ENCODE results near the gene TNFSF11.
A peak's percentile ranks its signal among the peaks of the same experiment; 100 is the strongest.
"Not testable (repeated sequence)": the region's sequence is repeated elsewhere in the genome, so short reads cannot be mapped to it uniquely, and the experiment has no call there.

The TNFSF11 gene, protein sequence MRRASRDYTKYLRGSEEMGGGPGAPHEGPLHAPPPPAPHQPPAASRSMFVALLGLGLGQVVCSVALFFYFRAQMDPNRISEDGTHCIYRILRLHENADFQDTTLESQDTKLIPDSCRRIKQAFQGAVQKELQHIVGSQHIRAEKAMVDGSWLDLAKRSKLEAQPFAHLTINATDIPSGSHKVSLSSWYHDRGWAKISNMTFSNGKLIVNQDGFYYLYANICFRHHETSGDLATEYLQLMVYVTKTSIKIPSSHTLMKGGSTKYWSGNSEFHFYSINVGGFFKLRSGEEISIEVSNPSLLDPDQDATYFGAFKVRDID

DNA sequence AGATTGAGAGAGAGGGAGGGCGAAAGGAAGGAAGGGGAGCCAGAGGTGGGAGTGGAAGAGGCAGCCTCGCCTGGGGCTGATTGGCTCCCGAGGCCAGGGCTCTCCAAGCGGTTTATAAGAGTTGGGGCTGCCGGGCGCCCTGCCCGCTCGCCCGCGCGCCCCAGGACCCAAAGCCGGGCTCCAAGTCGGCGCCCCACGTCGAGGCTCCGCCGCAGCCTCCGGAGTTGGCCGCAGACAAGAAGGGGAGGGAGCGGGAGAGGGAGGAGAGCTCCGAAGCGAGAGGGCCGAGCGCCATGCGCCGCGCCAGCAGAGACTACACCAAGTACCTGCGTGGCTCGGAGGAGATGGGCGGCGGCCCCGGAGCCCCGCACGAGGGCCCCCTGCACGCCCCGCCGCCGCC, at the start of gene TNFSF11:
TNFSF11 (plus strand) TSS at position 142 of the 400 bp plus-strand sequence; CDS start at position 294, 152 bp downstream.
- no peak for DNase-seq (ENCODE audit: low read depth)

DNA sequence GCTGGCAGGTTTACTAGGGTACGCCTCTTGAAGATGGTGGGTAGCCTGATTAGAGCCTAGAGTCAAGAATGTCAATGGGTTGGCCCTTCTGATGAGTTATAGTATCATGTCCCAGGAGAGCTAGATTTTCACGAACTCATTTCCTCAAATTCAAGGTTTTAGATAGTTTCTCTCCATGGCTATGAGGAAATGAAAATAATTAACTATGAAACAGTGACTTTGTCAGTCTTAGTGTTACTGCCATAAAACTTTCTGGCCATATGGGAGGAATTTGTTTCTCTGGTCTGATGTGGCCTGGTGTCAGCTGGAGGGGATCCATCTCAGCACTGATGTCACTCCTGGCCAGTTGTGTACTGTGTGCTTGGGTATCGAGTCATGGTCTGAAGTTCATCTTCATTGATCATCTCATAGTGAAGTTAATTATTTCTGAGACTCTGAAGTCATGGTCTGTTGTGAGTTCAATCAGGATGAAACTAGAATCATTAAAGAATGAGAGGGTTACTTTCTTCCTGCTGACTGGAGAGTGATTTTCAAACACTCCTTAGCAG, 49.4 kb upstream of the TNFSF11 start:
- no peak for DNase-seq (ENCODE audit: low read depth)

DNA sequence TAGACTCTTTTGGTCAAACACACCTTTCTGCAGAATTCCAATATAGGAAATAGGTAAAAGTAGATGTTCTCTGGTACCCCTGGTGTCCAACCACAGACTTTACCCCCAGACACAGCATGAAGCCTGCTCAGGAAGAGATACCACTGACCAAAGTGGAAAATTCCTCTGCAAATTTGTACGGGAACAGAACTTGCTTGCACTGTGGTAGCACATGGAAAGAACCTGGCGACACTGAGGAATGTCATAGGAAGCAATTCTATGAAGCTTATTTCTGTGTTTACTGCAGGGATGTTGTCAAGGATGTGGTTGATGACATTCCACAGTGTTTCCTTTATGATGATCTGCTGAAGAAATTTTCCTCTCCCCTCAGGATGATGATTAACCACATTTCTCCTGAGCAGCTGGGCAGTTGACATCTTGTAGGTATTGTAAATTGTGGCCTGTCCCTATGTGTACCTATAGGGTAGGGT, 48.9 kb upstream of the TNFSF11 start:
- DNase-seq (ENCODE audit: low read depth), result peak; percentile 30

DNA sequence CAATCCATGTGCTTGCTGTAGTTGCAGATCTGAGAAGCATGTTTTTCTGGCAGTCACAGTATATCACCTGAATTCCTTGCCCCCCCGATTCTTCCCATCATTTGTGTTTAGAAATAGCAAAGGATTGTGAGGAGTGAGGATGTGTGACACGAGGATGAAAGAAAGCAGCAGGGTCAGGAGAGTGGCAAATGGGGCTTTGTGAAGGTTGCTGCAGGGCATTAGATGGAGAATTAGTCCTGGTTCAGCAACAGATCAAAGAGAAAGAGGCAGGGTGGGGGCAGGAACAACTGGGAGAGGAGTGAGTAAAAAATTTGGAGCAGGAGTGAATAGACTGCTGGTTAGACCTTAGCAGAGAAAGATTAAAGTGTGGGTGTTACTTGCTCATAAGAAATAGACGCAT, 47.7 kb upstream of the TNFSF11 start:
- no peak for DNase-seq (ENCODE audit: low read depth)

DNA sequence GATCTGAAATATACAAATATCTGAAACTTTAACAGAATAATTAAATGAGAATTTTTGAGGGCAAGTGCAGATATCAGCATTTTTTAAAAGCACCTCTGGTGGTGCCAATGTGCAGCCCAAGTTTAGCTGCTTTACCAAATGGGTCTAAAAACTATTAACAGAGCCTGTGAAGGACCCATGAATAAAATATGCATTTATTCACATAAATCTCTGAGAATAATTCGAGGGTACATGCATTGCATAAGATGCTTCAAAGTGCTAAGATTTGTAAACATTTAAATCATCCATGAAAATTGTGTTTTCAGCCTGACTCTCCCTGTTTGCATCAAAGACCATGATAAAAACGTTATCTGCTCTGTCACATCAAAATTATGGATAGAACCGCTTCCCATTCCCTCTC, 47.1 kb upstream of the TNFSF11 start:
- no peak for DNase-seq (ENCODE audit: low read depth)

DNA sequence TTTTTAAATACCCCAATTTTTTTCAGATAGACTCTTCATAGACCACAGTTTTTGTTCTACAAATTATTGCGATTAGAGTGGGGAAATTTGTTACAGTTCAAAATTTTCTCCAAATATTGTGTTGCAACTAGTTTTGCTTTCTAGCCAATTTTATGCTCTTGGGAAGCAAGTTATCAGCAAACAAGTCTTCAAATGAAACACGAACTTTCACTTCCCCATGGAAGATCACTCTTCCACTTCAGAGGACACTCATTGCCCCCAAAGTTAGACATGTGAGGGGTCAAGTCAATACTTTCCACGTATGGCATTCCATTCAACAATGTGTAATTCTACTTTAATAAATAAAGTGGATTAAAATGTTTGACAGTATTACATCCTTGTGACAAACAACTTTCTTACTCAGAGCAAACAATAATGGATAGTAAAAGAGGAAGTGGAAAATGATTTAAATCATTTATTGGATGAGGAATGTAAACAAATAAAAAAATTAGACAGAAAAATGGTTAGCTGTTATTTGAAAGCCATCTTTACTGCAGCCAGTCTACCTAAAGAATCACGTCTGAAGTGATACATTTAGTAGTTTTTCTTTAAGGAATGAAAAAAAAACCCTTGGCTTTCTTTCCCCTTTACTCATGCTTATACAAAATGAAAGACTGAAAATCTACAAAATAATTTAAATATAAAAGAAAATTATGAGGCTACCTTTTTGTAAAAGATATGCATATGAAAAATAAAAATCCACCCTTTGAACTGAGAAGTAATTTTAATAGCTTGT, 41.2 kb upstream of the TNFSF11 start:
- DNase-seq (ENCODE audit: low read depth), result no peak

DNA sequence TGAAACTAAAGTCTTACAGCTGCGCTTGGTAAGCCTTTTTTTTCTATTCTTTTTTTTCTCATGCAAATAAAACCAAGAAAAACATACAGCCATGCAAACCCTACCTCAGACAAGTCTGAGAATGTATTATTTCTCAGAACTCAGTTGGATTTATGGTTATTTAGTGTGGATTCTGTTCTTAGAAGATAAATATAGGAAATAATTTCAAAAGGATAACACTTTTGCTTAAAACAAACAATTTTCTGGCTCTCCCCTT, 40.7 kb upstream of the TNFSF11 start:
- no peak for DNase-seq (ENCODE audit: low read depth)

DNA sequence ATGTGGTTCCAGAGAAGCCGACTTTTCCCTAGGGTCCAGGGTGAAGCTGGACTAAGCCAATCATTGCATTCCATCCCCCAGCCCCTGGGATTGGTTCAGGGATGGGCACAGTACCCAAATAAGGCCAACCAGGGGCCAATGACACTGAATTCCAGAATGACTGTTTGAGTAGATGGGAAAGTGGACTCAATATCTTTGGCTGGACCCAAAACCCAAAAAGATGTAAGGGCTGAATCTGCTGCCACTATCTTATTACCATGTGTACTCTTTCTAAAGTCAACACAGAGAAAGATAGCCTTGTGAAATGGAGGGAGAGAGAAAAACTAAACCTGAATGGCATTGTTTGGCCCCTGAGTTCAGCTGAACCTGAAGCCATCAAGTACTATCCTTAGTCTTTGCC, 39.2 kb upstream of the TNFSF11 start:
- no peak for DNase-seq (ENCODE audit: low read depth)

DNA sequence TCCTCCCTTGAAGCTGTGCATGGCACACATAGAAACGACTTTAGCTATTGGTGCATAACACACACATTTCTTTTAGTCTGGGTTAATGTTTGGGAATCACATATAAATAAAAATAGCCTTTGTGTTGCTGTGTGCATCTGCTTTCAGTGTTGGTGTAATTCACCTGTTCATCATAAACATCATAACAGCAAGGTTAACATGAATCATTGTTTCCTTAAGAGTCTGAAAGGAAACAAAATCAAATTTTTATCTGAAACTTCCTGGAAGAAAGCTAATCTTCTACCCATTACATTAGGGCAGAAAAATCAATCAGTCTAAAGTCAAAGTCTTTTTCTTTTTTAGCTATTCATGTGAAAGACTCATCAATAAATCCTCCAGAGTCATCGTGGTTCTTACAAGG, 35.0 kb upstream of the TNFSF11 start:
- no peak for DNase-seq (ENCODE audit: low read depth)

DNA sequence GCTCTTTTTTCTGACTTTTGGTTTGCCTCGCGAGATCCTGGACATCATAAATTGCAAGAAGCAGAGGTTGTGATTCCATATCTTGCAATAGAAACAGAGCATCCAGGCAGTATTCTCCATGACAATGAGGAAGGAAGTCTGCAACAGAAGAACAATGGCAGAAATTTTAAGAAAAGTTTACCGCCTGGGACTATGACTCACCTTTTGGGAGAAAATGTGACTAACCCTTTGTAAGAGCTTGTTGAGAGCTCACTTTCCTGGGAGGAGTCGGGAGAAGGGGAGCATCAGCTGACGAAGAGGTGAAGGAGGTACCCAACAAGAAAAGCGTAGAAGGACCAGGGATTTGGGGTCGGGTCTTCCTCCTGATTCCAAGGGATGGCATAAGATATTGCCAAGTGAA, 34.3 kb upstream of the TNFSF11 start:
- DNase-seq (ENCODE audit: low read depth), result no peak

DNA sequence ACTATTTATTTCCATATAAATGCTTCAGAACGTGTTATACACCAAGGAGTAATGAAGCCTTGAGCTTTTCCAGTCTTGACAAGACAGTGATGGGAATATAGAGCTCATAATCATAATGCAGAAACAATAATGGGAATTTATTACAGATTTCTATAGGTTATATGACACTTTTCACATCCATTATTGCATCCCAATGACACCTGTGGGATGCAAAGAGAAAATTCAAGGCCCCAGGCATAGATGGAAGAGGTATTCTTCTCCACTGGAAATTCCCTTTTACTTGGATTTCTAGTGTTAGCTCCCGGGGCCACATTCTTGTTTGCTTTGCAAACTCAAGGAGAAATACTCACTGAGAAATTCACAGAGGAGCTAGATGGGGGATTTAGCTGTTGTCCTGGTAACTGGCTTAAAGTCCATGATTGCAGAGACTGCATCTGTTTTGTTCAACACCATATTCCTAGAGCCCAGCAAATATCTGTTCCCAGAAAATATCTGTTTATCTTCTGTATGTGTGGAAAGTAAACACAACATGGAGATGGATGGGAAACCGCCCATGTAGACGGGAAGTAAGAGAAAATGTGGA, 30.6 kb upstream of the TNFSF11 start:
- no peak for DNase-seq (ENCODE audit: low read depth)

DNA sequence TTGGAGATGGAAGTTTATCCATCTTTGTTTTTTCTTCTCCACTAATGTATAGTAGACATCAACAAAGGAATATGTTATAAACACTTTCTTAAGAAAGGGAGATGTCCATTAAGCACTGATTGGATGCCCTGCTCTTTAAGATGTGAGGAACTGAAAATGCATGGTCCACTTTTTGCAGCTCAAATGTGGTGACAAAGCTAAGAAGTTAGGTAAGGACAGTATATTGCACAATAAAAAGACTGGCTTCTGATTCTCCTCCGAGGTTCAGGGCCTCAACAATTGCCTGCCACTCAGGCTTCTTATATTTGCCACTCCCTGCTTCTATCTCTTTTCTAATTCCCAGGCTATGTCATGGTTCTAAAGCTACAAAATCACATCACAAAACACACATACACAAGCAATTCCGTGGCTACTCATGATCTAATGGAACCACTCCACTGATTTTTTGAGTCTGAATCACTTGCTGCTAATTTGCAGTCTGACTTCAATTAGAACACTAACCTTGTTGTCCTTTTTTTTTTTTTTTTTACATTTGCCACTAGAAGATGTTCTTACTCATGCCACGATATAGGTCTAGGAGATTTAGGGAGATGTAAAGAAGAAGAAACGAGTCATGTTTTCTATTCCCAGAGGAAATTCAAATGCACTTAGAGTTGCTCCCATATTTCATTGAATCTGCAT, 29.6 kb upstream of the TNFSF11 start:
- DNase-seq (ENCODE audit: low read depth), result no peak

DNA sequence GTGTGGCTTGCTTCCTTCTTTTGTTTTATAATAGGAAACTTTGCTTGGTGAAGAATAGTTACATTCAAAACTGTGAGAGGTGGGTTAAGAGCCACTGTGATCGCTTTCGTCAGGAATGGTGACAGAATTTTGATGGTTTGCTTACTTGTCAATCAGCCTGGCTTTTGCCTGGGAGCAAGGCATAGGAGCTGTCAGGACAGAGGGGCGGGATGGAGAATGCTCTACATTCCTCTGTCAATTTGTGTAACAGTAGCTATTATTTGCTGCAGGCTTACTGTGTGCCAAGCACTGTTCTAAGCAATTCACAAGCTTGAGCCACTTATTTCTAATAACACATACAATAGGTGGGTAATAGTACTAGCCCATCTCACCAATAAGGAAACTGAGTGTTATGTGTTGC, 28.1 kb upstream of the TNFSF11 start:
- DNase-seq (ENCODE audit: low read depth), result no peak

DNA sequence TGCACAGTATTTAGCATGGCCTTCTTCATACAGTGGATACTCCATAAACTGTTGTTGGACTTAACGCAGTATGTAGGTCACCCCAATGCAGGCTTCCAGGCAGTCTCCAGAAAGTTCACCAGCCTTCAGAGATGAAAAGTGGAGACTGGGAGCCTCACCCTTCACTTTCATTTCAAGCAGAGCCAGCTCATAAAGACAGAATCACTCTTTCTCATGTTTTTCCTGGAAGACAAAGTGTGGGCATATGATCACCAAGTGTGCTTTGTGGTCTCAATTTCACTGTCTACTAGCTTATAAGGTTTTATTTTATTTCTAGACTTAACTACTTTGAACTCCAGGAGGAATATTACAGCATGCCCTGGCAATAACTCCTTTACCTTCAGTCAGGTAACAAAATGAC, 26.3 kb upstream of the TNFSF11 start:
- DNase-seq (ENCODE audit: low read depth), result no peak

DNA sequence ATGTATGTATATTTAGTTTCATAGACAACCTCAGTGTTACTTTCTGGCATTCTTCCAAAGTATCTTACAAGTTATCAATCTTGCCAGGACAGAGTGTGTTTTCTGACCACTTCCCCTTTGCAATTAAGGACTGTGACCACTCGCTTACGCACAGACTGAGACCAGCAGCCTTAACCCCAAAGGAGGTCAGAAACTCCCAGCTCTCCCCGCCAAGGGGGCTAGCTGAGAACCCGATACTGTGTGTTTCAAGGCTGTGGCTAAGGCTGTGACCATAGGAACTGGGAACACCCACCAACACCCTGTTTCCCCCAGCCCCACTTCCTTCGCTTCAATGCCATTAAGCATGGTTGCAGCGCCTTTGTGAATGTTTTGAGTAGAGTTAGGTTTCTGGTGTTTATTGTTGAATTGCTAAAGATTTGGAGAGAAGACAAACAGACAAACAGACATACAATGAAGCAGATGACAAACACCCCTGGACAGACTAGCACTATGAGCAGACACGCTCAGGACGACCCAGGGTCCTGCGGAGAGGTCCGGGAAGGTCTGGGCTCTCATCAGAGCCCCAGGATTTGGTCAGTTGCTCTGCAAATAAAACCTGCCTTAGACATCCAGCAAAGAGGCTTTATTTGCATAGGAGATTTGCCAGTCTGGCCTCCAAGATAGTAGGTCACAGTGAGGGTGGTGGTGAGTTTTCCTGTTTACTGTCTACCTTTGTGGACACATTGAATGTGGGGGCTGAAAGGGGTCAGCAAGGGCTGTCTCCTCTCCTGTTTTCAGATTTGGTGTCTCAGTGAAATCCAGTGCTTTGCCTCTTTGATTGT, 25.0 kb upstream of the TNFSF11 start:
- peak; percentile 23 for DNase-seq (ENCODE audit: low read depth)

DNA sequence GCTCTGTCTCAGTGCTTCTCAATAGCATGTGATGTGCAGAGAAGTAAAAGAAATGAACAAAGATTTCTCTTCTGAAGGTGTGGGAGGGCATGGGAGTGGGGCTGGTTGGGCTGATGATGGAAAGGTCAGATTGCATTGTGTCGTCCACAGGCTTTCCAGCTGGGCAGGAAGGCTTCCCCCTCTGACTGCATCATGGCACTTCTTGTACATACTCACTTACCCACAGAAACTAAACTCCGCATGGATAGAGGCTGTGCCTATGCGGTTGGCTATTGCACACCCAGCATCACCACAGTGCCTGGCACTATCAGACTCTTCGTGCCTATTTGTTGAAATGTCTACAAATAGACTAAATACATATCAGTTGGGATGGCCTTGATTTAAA, 24.4 kb upstream of the TNFSF11 start:
- DNase-seq (ENCODE audit: low read depth), result no peak

DNA sequence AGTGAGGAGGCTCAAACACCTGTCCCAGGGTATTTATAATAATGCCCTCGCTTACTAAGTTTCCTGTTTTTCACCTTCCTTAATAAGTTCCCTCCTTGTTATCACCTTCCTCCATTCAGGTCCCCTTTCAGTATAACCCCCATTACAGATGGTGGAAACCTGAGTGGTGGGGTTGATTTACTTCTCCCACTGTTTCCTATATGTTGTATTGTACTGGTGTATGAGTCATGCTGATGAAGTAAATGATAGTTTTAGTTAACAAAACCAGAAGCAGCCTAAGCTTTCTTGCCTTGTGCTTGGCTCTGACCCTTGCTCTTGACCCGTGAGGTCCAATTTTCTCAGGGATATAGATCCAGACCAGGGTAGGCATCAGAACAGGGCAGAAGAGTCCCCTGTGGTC, 22.3 kb upstream of the TNFSF11 start:
- no peak for DNase-seq (ENCODE audit: low read depth)

DNA sequence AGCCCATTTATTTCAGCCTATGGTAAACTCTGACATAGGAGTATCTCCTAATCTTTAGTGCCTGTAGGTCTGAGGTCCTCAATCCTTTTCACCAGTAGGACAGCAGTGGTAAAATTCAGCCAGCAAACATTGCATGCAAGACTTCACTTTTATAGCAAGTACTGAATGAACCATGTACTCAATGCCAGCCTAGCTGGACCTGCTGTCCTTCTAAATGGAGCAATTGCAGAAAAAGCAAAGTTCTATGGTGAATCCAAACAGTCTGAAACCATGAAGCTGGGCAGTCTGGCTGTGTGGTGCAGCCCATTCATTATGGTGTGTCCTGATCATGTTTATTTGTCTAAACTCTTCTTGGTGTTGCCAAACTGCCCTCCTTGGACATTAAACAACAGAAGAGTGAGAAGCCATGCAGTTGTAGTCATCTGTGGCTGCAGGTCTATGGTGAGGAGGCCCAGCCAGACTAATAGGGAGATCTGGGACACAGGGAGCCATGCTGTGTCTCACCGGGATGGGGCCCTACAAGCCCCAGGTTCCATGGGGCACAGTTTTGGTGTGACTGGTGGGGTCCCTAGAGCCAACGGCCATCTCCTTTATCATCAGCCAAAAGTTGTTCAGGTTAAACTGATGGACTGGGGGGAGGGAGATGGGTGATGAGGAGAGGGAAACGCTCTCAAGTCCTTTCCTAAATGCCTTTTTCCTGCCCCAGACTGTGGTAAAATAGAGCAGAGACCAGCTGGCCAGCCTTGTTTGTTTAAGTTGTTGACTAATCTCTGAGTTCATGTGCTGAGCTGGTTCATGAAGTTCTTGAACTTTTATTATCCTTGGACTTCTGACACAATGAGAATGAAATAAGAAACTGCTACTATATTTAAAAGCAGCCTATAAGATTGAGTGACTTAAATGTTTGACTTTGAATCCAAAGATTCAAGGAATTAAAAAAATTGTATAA, 20.6 kb upstream of the TNFSF11 start:
- peak; percentile 7 for DNase-seq (ENCODE audit: low read depth)

DNA sequence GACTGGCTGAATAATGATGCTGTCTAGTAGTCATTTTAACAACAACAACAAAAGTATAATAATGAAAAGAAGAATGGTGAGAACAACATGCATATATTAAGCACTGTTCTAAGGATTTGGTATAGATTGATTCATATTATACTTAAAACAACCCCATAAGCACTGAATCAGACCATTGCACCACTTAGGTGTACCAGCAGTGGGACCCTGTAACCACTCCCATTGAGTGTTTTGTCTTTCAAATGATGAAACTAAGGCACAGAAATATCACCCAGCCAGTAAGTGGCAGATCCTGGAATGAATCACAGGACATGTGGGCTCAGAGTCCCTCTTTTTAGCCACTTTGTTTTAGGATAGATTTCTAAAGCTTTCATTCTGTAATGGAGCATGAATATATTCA, 14.9 kb upstream of the TNFSF11 start:
- no peak for DNase-seq (ENCODE audit: low read depth)

DNA sequence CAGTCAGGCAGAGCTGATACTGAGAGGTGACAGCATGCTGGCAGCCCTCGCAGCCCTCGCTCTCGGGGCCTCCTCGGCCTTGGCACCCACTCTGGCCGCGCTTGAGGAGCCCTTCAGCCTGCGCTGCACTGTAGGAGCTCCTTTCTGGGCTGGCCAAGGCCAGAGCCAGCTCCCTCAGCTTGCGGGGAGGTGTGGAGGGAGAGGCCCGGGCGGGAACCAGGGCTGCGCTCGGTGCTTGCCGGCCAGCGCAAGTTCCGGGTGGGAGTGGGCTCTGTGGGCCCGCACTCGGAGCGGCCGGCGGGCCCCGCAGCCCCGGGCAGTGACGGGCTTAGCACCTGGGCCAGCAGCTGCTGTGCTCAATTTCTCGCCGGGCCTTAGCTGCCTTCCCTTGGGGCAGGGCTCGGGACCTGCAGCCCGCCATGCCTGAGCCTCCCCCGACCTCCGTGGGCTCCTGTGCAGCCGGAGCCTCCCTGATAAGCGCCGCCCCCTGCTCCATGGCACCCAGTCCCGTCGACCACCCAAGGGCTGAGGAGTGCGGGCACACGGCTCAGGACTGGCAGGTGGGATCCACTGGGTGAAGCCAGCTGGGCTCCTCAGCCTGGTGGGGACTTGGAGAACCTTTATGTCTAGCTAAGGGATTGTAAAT, 14.3 kb upstream of the TNFSF11 start:
- DNase-seq (ENCODE audit: low read depth), result not testable (repeated sequence)

All from amniotic epithelial cell (primary cell).